HG03571 (cell line): Measurements from ENCODE around the gene UFD1.

Experiments
- ATAC-seq: cut with Tn5 transposase; IDR thresholded peaks from one replicate; pipeline ENCODE4 v1.9.1; 2021; ENCODE audit not compliant: unreplicated experiment

Gene UFD1

GRCh38 chr22:19430890-19431541 lies 48.0 kb downstream of the UFD1 start:
- ATAC-seq: peak; percentile 8

GRCh38 chr22:19429950-19430889 lies 48.8 kb downstream of the UFD1 start:
- ATAC-seq: no peak

DNA sequence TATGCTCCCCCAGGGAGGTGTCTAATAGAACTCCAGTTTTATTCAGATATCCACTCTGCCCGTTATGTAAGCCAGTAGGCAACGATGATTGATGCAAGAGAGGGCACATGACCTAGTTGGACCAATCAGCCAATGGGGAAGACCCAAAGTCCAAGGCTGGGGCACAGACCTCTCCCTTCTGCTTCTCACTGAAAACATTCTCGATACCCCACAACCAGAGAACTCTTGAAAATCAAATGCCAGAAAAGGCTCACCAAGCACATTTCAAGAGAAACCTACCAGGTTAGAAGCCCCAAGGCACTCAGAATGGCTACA lies 54.9 kb downstream of the UFD1 start:
- no peak for ATAC-seq

- no peak for ATAC-seq
These were observed 56.3 kb downstream of the UFD1 start for GRCh38 chr22:19422440-19423301.

DNA sequence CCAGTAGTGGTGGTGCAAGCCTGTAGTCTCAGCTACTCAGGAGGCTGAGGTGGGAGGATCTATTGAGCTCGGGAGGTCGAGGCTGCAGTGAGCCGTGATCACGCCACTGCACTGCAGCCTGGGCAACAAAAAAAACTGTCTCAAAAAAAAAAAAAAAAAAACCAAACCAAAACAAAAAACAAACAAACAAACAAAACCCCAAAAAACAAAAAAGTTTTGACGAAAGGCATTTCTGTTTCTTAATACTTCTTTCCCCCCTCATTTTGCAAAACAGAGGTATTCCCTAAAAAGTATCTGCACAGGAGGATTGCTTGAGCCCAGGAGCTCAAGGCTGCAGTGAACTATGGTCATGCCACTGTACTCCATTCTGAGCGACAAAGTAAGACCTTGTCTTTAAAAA lies 58.7 kb downstream of the UFD1 start:
- ATAC-seq: no peak

- ATAC-seq: no peak
These were observed 59.4 kb downstream of the UFD1 start for GRCh38 chr22:19419464-19420178.

- no peak for ATAC-seq
These were observed 59.9 kb downstream of the UFD1 start for GRCh38 chr22:19419086-19419463.

DNA sequence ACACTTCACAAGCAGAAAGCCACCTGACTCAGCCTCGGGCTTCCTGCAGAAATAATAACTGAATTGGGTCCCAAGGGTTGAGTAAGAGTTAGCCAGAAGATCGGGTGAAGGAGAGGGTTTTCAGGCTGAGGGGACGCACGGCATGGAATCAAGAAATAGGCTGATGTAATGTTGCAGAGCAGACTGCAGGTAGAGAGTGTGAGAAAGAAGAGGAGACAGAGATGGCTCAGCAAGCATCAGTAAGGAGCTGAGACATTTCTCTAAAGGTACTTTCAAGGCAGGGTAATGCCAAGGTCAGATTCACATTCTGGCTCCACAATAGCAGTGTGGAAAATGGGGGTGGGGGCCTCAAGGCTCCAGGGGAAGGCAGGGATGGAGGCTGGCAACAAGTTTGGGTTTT lies 66.1 kb downstream of the UFD1 start:
- no peak for ATAC-seq

DNA sequence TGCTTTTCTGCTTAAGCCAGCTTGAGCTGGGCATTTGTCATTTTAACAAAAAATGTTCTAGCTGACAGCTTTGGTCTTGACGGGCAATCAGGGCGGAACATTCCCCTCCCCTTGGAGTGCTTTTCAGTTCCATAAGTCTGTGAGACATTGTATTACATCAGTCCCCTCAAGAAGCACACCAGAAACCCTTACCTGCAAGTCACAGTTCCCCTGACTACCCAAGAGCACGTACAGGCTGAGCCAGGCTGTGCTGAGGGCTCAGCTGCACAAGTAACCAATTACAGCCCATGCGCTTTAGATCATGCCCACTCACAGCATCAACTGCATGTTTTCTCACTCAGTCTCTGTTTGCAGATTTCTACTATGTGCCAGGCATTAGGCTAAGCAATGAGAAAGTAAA lies 66.5 kb downstream of the UFD1 start:
- no peak for ATAC-seq

GRCh38 chr22:19411690-19412045 lies 67.3 kb downstream of the UFD1 start:
- ATAC-seq: no peak

- no peak for ATAC-seq
These were observed 67.9 kb downstream of the UFD1 start for GRCh38 chr22:19410941-19411689.

GRCh38 chr22:19407649-19408606 lies 71.1 kb downstream of the UFD1 start:
- no peak for ATAC-seq

DNA sequence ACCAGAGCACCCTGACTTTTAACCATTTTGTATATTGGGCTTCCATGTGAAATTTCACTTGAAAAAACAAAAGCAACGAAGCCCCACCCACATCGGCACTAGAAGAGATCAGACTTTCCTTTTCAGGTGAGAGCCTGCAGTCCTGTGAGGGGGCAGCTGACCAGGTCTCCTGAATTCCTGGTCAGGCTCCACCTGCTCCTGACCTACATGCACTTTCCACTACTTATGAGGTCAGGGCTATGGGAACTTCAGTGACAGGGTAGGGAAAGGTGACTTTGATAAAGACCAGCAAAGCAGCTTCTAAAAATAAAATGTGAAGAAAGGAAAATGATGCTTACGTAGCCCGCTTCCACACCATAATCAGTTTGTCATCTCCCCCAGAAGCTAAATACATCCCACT lies 72.1 kb downstream of the UFD1 start:
- ATAC-seq: no peak

DNA sequence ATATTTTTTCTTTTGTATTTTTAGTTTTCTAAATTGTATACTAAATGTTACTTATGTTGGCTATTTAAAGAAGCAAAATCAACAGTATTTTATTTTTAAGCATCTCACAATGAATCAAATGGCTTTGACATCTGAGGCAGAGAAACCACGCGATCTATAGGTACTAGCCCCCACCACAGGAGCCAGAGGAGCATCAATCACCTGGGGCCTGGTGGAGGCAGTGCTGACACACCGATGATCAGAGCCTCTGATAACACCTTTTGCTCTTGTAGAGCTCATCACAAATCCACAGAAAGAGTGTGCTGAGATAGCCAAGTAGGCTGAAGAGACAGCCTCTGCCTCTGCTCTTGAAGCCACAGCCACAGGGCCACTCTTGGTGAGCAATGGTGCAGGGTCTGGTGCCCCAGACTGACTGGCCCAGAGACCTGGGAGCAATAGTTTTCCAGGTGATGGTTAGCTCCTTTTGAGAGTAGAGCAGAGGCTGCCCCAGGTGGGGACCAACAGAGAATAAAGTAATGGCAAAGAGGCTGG lies 72.6 kb downstream of the UFD1 start:
- no peak for ATAC-seq

DNA sequence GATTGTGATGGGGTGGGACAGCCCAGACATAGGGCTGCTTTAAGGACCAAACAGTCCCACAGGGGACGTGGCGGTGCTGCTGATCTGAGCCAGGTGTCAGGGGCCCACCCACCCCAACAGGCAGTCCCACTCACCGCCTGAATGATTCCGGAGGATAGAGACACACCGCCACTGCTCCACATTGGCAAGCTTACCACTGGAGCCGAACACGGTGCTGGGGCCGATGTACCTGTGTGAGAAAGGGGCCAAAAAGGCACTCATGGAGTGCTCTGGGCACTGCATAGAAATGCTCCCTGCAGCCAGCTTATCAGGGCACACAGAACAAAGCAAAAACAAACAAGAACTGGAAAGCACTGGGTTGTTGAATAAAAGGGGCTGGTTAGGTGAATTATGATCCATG lies 73.3 kb downstream of the UFD1 start:
- ATAC-seq: no peak

GRCh38 chr22:19405133-19405532 lies 73.9 kb downstream of the UFD1 start:
- no peak for ATAC-seq

GRCh38 chr22:19404676-19405075 lies 74.3 kb downstream of the UFD1 start:
- ATAC-seq: no peak

DNA sequence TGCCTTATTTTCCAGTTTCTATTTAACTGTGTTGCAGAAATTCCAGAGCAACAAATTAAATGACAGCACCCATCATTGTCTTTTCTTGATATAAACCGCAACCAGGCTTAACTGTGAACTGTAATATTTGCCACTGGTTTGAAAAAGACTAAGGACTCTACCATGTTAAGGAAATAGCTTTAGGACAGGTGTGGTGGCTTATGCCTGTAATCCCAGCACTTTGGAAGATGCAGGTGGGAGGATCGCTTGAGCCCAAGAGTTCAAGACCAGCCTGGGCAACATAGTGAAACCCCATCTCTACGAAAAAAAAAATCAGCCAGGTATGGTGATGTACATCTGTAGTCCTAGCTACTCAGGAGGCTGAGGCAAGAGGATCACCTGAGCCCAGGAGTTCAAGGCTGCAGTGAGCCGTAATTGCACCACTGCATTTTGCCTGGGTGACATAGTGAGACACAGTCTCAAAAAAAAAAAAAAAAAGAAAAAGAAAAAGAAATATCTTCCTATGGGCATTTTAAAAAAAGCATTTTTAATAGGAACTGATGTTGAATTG lies 76.3 kb downstream of the UFD1 start:
- ATAC-seq: no peak

DNA sequence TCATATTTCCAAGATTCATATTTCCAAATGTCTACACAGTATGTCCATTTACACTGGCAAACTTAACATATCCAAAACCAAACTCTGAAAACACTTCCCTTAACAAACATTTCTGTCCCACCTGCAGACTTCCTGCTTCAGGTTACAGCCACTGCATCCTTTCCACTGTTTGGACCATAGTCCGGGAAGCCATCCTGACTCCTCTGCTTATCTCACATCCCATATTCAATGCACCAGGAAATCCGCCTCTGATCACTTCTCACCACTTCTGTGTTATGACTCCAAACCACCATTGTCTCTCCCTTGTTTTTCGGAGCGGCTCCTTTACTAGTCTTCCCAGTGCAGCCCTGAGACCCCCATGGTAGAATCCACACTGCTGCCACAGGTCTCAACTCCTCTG lies 77.5 kb downstream of the UFD1 start:
- ATAC-seq: no peak
